Fibroblast of pulmonary artery (primary cell): Measurements from ENCODE around the gene SGK2.
A peak's percentile ranks its signal among the peaks of the same experiment; 100 is the strongest.

Source experiments
- DNase-seq: peaks from one replicate; pipeline ENCODE4 v3.0.0-alpha.2; 2010; ENCODE audit warnings: low read depth
- H3K4me3 ChIP-seq: replicated peaks from 2 replicates; pipeline ENCODE4 v1.5.1; 2011; ENCODE audit warnings: low read depth, mild to moderate bottlenecking, control low read depth, low read length, moderate library complexity
- CTCF ChIP-seq: IDR thresholded peaks from 2 replicates; pipeline ENCODE4 v1.5.1; 2011; ENCODE audit warnings: mild to moderate bottlenecking, control low read depth, low read length, inconsistent platforms; ENCODE audit errors: missing control alignments

SGK2 gene

GRCh38 chr20:43558412-43559146, at the start of gene SGK2:
Gene SGK2, plus strand, starts transcription at chr20:43559027. Its CDS starts 7,469 bp downstream, at chr20:43566496.
- peak; percentile 66 for DNase-seq
- TF ChIP-seq CTCF, result no peak
- no peak within 1 kb of the TSS for H3K4me3 ChIP-seq

GRCh38 chr20:43511879-43512278, 46.9 kb upstream of the SGK2 start:
- TF ChIP-seq CTCF, result no peak
- no peak for DNase-seq
- H3K4me3 ChIP-seq, result no peak overlapping the region

- no peak for TF ChIP-seq CTCF
- DNase-seq, result no peak
- H3K4me3 ChIP-seq, result peak overlapping the region; percentile 56
Measured at GRCh38 chr20:43513372-43513930, 45.4 kb upstream of the SGK2 start.

GRCh38 chr20:43513931-43514647, 44.7 kb upstream of the SGK2 start:
- peak; percentile 99 for DNase-seq
- TF ChIP-seq CTCF, result peak; percentile 27
- peak overlapping the region; percentile 68 for H3K4me3 ChIP-seq

GRCh38 chr20:43514648-43514999, 44.2 kb upstream of the SGK2 start:
- TF ChIP-seq CTCF, result no peak
- peak overlapping the region; percentile 68 for H3K4me3 ChIP-seq
- DNase-seq, result no peak

- no peak for TF ChIP-seq CTCF
- DNase-seq, result no peak
- no peak overlapping the region for H3K4me3 ChIP-seq
Measured at GRCh38 chr20:43515628-43516027, 43.2 kb upstream of the SGK2 start.
